DMS53 treated with DMSO at 0.1 percent for 48 hours (cell line): ENCODE data around the gene DYTN.
A peak's percentile ranks its signal among the peaks of the same experiment; 100 is the strongest.

Experiments
- DNase-seq: peaks from one replicate; lab custom pipeline; 2025; ENCODE audit not compliant: unreplicated experiment; lab: John Stamatoyannopoulos, UW

DYTN gene

GRCh38 chr2:206700156-206700555, 18.0 kb downstream of the DYTN start:
- no peak for DNase-seq

GRCh38 chr2:206698811-206699210, 19.4 kb downstream of the DYTN start:
- no peak for DNase-seq

- no peak for DNase-seq
Measured at GRCh38 chr2:206696910-206697309, 21.3 kb downstream of the DYTN start.

GRCh38 chr2:206693399-206694137, 24.6 kb downstream of the DYTN start:
- peak; percentile 75 for DNase-seq

GRCh38 chr2:206692971-206693370, 25.2 kb downstream of the DYTN start:
- DNase-seq: no peak

GRCh38 chr2:206688990-206689389, 29.2 kb downstream of the DYTN start:
- DNase-seq: no peak

- no peak for DNase-seq
Measured at GRCh38 chr2:206688453-206688852, 29.7 kb downstream of the DYTN start.

GRCh38 chr2:206683546-206683945, 34.6 kb downstream of the DYTN start:
- no peak for DNase-seq

- DNase-seq: no peak
Measured at GRCh38 chr2:206670531-206671319, 47.5 kb downstream of the DYTN start.

- DNase-seq: no peak
Measured at GRCh38 chr2:206665251-206665650, 52.9 kb downstream of the DYTN start.

- no peak for DNase-seq
Measured at GRCh38 chr2:206657087-206657486, 61.1 kb downstream of the DYTN start.

- no peak for DNase-seq
Measured at GRCh38 chr2:206647985-206648384, 70.2 kb downstream of the DYTN start.

GRCh38 chr2:206642075-206643025, 75.8 kb downstream of the DYTN start, which contains the start of gene FAM237A:
Gene FAM237A (plus strand): TSS chr2:206642487. CDS start chr2:206644237, 1,750 bp downstream.
- DNase-seq: peak; percentile 54

GRCh38 chr2:206641226-206641625, 77.0 kb downstream of the DYTN start:
- no peak for DNase-seq

GRCh38 chr2:206639636-206640035, 78.6 kb downstream of the DYTN start:
- DNase-seq: no peak

GRCh38 chr2:206635015-206635414, 83.2 kb downstream of the DYTN start:
- DNase-seq: no peak

- no peak for DNase-seq
Measured at GRCh38 chr2:206631340-206631739, 86.9 kb downstream of the DYTN start.

- no peak for DNase-seq
Measured at GRCh38 chr2:206627632-206628031, 90.6 kb downstream of the DYTN start.

GRCh38 chr2:206626108-206626507, 92.1 kb downstream of the DYTN start:
- DNase-seq: no peak

- DNase-seq: no peak
Measured at GRCh38 chr2:206619011-206619410, 99.2 kb downstream of the DYTN start.

- peak; percentile 36 for DNase-seq
Measured at GRCh38 chr2:206616151-206616550, 102.0 kb downstream of the DYTN start.
